Measurements from ENCODE around the gene HLA-DMA.
A peak's percentile ranks its signal among the peaks of the same experiment; 100 is the strongest.

HLA-DMA gene

DNA sequence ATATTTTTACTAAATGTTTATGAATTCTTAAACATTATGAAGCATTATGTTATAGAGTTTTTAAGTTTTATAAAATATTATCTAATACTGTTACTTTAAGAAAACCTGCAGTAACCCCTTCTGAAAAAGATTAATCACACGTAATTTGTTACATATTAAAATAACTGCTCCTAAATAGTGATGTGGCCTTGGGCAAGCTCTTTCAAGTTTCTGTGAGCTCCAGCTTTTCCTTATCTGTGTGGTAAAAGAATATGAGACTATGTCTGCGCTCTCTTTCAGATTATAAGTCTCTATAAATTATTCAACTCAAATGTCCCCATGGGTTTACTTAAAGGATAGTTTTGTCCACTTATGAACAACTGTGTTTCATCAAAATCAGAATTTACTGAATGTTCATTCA lies 44.0 kb downstream of the HLA-DMA start:
- TF ChIP-seq, protein P1, sequence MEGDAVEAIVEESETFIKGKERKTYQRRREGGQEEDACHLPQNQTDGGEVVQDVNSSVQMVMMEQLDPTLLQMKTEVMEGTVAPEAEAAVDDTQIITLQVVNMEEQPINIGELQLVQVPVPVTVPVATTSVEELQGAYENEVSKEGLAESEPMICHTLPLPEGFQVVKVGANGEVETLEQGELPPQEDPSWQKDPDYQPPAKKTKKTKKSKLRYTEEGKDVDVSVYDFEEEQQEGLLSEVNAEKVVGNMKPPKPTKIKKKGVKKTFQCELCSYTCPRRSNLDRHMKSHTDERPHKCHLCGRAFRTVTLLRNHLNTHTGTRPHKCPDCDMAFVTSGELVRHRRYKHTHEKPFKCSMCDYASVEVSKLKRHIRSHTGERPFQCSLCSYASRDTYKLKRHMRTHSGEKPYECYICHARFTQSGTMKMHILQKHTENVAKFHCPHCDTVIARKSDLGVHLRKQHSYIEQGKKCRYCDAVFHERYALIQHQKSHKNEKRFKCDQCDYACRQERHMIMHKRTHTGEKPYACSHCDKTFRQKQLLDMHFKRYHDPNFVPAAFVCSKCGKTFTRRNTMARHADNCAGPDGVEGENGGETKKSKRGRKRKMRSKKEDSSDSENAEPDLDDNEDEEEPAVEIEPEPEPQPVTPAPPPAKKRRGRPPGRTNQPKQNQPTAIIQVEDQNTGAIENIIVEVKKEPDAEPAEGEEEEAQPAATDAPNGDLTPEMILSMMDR (IDR thresholded peaks at IDR 0.05), result no peak
- Histone ChIP-seq H3K36me3 (no peaks in the 10 kb centered on the region), H3K27me3 (no peaks in the 10 kb centered on the region), H3K27ac (no peak overlapping the region), H3K9me3 (no peaks in the 10 kb centered on the region), H3K4me1 (ENCODE audit: control insufficient read depth in 1 of 2, insufficient read depth in 1 of 2, low read depth in 1 of 2, low read length in 1 of 2) (peaks cover 20 to 21% of the 10 kb centered on the region in 2 experiments), H3K4me3 (ENCODE audit: low read depth in 1 of 2, low read length in 1 of 2) (no peak overlapping the region)

GRCh38 chr6:32906539-32906938 lies 46.4 kb downstream of the HLA-DMA start:
- TF ChIP-seq, protein P1 (IDR thresholded peaks at IDR 0.05), result no peak
- no peak overlapping the region for H3K27ac ChIP-seq
- H3K4me3 ChIP-seq (ENCODE audit: low read depth in 1 of 2, low read length in 1 of 2), result no peak overlapping the region
- H3K4me1 ChIP-seq (ENCODE audit: control insufficient read depth in 1 of 2, insufficient read depth in 1 of 2, low read depth in 1 of 2, low read length in 1 of 2), result peaks cover 21 to 22% of the 10 kb centered on the region in 2 experiments
- no peaks in the 10 kb centered on the region for H3K9me3 ChIP-seq
- H3K27me3 ChIP-seq, result no peaks in the 10 kb centered on the region
- no peaks in the 10 kb centered on the region for H3K36me3 ChIP-seq

DNA sequence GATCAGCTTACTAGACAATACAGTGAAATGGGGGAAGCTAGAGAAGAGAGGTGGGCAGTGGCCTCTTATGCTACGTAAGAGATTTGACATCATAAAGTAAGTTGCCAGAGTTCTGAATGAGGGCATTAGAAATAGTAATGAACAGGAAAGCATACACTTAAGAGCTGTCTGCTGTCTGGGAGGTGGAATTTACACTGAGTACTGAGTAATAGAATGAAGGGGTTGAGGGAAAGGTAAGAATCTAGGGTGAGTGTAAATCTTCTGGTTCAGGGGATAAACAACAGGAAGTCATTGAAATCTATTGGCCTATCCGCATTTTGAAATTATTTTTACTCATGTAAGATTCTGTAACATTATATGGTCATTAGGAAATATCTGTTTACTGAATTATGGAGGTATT lies 47.8 kb downstream of the HLA-DMA start:
- H3K9me3 ChIP-seq, result no peaks in the 10 kb centered on the region
- no peak overlapping the region for H3K4me3 ChIP-seq (ENCODE audit: low read depth in 1 of 2, low read length in 1 of 2)
- H3K27me3 ChIP-seq, result no peaks in the 10 kb centered on the region
- TF ChIP-seq, protein P1 (IDR thresholded peaks at IDR 0.05), result no peak
- peaks cover 21 to 22% of the 10 kb centered on the region in 2 experiments for H3K4me1 ChIP-seq (ENCODE audit: control insufficient read depth in 1 of 2, insufficient read depth in 1 of 2, low read depth in 1 of 2, low read length in 1 of 2)
- H3K36me3 ChIP-seq, result no peaks in the 10 kb centered on the region
- H3K27ac ChIP-seq, result peak overlapping the region; percentile 48

- Histone ChIP-seq H3K9me3 (no peaks in the 10 kb centered on the region), H3K27ac (no peak overlapping the region), H3K4me1 (ENCODE audit: control insufficient read depth in 1 of 2, insufficient read depth in 1 of 2, low read depth in 1 of 2, low read length in 1 of 2) (peaks cover 21 to 22% of the 10 kb centered on the region in 2 experiments), H3K4me3 (ENCODE audit: low read depth in 1 of 2, low read length in 1 of 2) (no peak overlapping the region), H3K36me3 (no peaks in the 10 kb centered on the region), H3K27me3 (no peaks in the 10 kb centered on the region)
- TF ChIP-seq, protein P1 (IDR thresholded peaks at IDR 0.05), result no peak
These were observed 48.9 kb downstream of the HLA-DMA start for GRCh38 chr6:32903952-32904351.
